NOMO-1 treated with dmso at 0.1 percent for 144 hours (cell line): ENCODE data around the gene PIEZO1.
"Not testable (repeated sequence)": the region's sequence is repeated elsewhere in the genome, so short reads cannot be mapped to it uniquely, and the experiment has no call there.

Source experiments
- DNase-seq: peaks from one replicate; lab custom pipeline; 2025; ENCODE audit not compliant: unreplicated experiment; lab: John Stamatoyannopoulos, UW

PIEZO1 gene

DNA sequence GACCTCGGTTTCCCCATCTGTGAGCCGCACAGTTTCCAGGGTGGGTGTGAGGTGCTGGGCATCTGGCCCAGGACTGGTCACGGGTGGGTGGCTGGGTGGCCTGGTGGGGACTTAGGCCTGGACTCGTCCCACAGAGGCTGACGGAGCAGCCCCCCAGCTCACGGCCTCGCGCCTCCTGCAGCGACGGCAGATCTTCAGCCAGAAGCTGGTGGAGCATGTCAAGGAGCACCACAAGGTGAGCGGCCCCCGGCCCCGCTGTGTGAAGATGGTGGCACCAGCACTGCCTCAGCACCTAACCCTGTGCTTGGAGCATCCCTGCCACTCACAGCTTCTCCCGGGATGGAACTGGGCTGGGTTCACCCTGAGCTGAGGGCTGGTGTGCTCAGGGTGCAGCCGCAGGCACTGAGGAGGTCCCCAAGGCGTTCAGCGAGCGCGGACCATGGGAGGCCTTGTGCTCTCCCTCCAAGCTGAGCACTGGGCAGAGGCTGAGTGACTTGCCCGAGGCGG is 20.9 kb upstream of the PIEZO1 start:
- DNase-seq = no peak

DNA sequence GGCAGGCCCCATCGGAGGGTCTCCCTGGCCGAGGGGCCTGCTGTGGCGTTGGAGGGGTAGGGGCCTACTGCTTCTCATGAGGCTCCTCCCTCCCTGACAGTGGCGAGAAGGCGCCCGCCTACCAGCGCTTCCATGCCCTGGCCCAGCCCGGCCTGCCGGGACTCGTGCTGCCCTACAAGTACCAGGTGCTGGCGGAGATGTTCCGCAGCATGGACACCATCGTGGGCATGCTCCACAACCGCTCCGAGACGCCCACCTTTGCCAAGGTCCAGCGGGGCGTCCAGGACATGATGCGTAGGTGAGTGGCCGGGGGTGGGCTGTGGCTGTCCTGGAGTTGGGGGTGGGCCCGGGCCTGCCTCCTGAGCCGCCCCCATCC is 20.3 kb upstream of the PIEZO1 start:
- no peak for DNase-seq

DNA sequence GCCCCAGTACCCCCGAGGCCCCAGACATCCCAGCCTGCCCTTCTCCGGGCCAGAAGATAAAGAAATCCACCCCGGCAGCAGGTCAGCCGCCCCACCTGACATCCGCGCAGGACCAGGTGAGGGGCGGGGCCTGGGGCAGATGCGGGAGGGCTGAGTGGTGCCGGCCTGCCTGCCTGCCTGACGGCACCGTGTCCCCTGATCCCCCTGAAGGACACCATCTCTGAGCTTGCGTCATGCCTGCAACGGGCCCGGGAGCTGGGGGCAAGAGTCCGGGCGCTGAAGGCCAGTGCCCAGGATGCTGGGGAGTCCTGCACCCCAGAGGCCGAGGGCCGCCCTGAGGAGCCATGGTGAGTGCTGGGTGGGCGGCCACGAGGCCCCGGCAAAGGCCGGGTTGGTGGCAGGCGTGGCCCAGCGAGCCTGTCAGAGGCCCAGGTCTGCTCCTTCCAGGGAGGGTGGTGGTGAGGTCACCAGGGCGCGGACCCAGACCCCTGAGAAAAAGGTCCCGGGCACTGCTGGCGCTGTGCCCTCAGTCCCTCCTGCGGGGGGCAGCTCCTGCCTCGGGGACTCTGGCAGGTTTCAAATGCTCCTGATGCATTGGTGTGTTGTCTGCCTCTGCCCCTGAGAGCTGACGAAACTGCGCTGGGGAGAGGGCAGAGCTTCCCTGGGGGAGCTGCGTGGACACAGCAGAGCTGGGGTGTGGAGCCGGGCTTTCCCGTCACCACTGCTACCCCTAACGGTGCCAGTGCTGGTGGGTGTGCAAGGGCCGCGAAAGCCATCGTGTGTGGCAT is 19.7 kb upstream of the PIEZO1 start:
- DNase-seq = no peak

DNA sequence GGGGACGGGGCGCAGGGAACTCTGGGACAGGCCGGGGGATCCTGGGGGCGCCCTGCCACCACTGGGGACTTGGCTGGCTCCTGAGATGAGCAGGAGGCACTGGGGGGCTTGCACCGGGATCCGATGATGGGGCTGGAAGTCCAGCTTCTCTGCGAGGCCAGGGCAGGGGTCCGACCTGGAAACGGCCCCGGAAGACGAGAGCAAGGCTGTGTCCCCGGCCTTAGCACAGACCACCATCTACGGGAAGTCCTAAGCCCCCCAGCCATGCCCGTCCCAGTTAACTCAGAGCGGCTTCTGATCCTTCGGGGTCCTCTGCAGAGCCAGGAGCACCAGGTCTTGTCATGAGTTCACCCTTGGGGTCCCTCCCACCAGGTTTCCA is 19.1 kb upstream of the PIEZO1 start:
- DNase-seq = no peak

DNA sequence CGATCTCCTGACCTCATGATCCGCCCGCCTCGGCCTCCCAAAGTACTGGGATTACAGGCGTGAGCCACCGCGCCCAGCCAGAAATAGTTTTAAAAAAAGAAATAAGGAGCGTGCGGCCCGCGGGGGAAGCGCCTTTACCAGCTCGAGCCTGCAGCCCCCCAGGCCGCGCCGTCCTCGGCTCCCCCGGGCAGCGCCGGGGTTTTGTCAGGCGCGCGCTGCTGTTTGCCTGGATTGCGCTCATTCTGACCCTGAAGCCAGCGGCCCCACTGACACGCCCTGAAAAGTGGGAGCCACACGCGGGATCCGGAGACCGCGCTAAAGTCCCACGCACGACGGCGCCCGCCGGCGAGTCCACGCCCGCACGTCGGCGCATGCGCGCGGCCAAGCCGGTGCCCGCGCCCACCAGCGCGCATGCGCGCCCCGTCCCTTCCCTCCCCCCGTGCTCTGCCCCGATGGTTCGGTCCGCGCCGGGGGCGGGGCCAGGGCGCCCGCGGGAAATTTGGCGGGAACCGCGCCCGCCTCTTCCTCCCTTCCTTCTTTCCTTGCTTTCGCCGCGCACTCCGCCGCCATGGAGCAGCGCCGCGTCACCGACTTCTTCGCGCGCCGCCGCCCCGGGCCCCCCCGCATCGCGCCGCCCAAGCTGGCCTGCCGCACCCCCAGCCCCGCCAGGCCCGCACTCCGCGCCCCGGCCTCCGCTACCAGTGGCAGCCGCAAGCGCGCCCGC is 18.4 kb upstream of the PIEZO1 start, which contains the start of gene CDT1:
Gene CDT1, plus strand, starts transcription at position 526 of the 724 bp plus-strand sequence. Its CDS starts 43 bp downstream, at position 569.
- peak; percentile 75 for DNase-seq

DNA sequence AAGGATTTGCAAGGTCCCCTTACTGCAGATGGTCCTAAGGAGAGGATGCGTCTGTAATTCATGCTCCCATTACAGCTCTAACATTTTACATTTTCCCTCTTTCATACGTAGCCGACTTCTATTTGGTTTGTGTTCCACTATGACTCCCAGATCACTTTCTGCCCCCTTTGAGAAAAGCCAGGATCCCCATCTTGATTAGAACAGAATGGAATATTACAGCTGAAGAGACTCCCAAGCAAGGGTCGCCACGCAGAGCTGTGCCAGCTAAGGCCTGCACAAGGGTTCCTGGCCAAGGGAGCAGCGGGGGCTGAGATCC is 15.2 kb upstream of the PIEZO1 start:
- DNase-seq = no peak

- peak; percentile 49 for DNase-seq
Observed at GRCh38 chr16:88799569-88800276, 14.7 kb upstream of the PIEZO1 start.

- no peak for DNase-seq
Observed at GRCh38 chr16:88798772-88799455, 13.9 kb upstream of the PIEZO1 start.

DNA sequence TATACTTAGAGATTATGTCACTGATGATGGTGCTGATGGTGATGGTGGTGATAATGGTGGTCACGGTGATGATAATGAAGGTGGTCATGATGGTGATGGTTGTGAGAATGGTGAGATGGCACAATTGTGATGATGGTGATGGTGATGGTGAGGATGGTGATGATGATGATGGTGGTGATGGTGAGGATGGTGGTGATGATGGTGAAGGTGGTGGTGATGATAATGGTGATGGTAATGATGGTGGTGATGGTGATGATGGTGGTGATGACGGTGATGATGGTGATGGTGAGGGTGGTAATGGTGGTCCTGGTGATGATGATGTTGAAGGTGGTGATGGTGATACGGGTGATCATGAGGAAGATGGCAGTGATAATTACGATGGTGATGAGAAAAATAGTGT is 13.1 kb upstream of the PIEZO1 start:
- no peak for DNase-seq

DNA sequence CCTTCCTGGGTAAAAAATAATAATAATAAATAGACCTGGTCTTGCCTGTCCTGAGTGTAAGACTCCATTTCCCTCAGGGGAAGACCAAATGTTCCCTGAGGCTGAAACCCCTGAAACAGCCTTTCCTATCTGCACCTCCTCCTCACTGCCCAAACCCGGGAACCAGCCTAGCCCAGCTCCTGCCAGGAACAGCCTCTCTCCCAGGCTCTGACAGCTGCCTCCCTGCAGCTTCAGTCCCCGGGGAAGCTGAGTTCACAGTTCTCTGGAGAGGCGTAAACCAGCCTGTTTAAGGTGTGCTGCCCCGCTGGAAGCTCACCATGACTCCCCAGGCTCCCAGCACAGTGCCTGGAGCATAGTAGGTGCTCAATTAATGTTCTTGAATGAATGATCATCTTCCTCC is 11.3 kb upstream of the PIEZO1 start:
- no peak for DNase-seq

- peak; percentile 72 for DNase-seq
Observed at GRCh38 chr16:88793251-88793954, 8.4 kb upstream of the PIEZO1 start.

DNA sequence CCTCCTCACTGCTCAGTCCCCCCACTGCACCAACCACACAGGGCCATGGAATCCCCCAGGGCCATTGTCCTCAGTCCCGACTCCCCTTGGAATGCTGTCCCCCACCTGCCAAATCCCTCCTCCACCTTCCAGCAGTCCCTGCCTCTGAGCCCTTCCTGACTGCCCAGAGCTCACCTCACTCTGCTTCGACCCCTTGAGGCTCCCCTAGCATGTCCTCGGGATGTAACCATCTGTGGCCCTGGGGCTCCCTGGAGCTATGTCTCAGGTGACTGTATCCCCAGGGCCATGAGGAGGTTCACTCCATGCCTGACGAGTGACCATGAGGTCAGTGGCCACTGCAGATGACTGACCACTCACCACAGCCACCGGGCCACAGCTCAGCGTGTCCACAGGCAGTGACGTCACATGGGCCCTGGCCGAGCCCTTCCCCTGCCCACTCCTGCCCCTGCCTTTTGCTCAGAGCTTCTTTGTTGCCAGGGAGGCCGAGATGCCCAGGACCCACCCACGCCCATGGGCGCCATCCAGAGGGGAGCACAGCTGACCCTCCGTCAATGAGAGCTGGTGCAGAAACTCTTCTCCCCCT is 7.7 kb upstream of the PIEZO1 start:
- DNase-seq = no peak

- DNase-seq = no peak
Observed at GRCh38 chr16:88792078-88792550, 7.1 kb upstream of the PIEZO1 start.

DNA sequence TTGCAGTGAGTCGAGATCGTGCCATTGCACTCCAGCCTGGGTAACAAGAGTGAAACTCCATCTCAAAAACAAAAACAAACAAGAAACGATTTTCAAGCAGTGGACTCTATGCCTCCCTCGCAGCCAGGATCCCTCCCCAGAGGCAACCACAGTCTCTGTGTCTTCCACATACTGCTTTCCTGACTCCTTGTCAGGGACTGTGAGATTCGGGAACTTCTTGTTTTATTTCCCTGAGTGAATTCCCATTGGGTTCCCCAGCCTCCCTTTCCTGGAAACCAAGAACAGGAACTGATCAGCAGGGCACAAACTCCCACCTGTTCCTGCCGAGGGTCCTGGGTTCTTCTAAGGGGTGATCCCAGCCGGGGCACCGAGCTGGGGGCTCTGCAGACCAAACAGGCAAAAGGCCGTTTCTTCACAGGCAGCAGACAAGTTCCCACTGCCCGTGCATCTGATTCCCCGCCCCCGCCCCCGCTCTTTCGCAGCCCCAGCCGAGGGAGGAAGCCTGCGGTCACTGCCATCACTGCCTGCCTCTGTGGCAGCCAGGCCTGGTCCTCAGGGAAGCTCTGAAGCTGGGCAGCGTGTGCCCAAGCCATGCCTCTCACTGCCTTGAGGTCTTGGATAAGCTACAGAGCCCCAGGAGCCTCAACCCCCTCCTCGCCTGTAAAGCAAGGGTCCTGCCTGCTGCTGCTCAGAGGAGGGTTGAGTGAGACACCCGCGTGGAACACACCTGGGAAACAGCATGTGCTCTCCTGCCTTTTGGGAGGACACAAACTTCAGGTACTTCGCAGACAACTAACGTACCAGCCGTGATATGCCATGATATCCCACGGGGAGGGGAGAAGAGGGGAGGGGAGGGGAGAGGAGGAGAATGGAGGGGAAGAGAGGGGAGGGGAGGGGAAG is 5.5 kb upstream of the PIEZO1 start:
- peak; percentile 55 for DNase-seq

DNA sequence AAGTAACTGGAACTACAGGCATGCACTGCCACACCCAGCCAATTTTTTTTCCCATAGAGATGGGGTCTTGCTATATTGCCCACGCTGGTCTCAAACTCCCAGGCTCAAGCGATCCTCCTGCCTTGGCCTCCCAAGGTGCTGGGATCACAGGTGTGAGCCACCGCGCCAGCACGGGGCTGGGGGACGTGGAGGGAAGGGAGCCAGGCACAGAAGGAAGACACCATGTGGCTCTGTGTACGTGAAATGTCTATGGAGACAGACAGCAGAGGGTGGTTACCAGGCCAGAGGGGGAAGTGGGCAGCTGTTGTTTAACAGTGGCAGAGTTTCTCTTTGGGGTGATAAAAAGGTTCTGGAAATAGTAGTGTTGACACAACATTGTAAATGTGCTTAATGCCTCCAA is 4.6 kb upstream of the PIEZO1 start:
- peak; percentile 79 for DNase-seq

GRCh38 chr16:88788749-88789148 is 3.7 kb upstream of the PIEZO1 start:
- not testable (repeated sequence) for DNase-seq

GRCh38 chr16:88787579-88788314 is 2.7 kb upstream of the PIEZO1 start:
- DNase-seq = no peak

DNA sequence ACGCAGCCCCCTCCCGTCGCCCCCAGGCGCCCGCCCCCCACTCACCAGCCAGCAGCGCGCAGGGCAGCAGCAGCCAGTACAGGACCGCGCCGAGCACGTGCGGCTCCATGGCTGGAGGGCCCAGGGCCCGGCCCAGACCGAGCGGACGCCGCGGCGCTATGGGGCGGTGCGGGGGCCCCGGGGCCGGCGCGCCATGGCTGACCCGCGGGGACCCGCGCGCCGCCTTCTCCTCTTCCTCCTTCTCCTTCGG is 239 bp downstream of the PIEZO1 start:
- no peak for DNase-seq
